ENCODE results near the gene KRTAP1-5.
"Not testable (repeated sequence)": the region's sequence is repeated elsewhere in the genome, so short reads cannot be mapped to it uniquely, and the experiment has no call there.

The KRTAP1-5 gene

GRCh38 chr17:41048441-41048840, 21.4 kb upstream of the KRTAP1-5 start:
- no peak for DNase-seq (ENCODE audit: low spot score)

GRCh38 chr17:41046735-41047465, 19.9 kb upstream of the KRTAP1-5 start, which contains the start of gene KRTAP2-1:
Gene KRTAP2-1, minus strand, starts transcription at chr17:41047316. Its CDS starts 49 bp downstream, at chr17:41047267.
- DNase-seq (ENCODE audit: low spot score): not testable (repeated sequence)

GRCh38 chr17:41042953-41043352, 15.9 kb upstream of the KRTAP1-5 start:
- no peak for DNase-seq (ENCODE audit: low spot score)

- not testable (repeated sequence) for DNase-seq (ENCODE audit: low spot score)
Observed at GRCh38 chr17:41040783-41041571, 14.0 kb upstream of the KRTAP1-5 start, which contains the start of gene KRTAP1-1. Gene KRTAP1-1, minus strand, starts transcription at chr17:41041450. Its CDS starts 53 bp downstream, at chr17:41041397.

- no peak for DNase-seq (ENCODE audit: low spot score)
Observed at GRCh38 chr17:41037853-41038350, 10.9 kb upstream of the KRTAP1-5 start.

GRCh38 chr17:41034346-41034935, 7.4 kb upstream of the KRTAP1-5 start, which contains the start of gene KRTAP1-3:
Gene KRTAP1-3, minus strand, starts transcription at chr17:41034874. Its CDS starts 53 bp downstream, at chr17:41034821.
- not testable (repeated sequence) for DNase-seq (ENCODE audit: low spot score)

- no peak for DNase-seq (ENCODE audit: low spot score)
Observed at GRCh38 chr17:41029633-41030245, 2.7 kb upstream of the KRTAP1-5 start, which contains the start of gene KRTAP1-4. Gene KRTAP1-4, minus strand, starts transcription at chr17:41030195. Its CDS starts 117 bp downstream, at chr17:41030078.

GRCh38 chr17:41024697-41025096, 2.3 kb downstream of the KRTAP1-5 start:
- DNase-seq (ENCODE audit: low spot score): no peak

- no peak for DNase-seq (ENCODE audit: low spot score)
Observed at GRCh38 chr17:41020336-41020735, 6.7 kb downstream of the KRTAP1-5 start.

- DNase-seq (ENCODE audit: low spot score): no peak
Observed at GRCh38 chr17:41019415-41019814, 7.6 kb downstream of the KRTAP1-5 start.

GRCh38 chr17:41018541-41018940, 8.5 kb downstream of the KRTAP1-5 start:
- DNase-seq (ENCODE audit: low spot score): no peak

GRCh38 chr17:41016578-41017215, 10.3 kb downstream of the KRTAP1-5 start:
- no peak for DNase-seq (ENCODE audit: low spot score)

- DNase-seq (ENCODE audit: low spot score): no peak
Observed at GRCh38 chr17:41015454-41015853, 11.6 kb downstream of the KRTAP1-5 start.

- peak; percentile 69 for DNase-seq (ENCODE audit: low spot score)
Observed at GRCh38 chr17:41013606-41014005, 13.4 kb downstream of the KRTAP1-5 start.

GRCh38 chr17:41013181-41013580, 13.8 kb downstream of the KRTAP1-5 start:
- DNase-seq (ENCODE audit: low spot score): no peak

GRCh38 chr17:41012326-41013120, 14.5 kb downstream of the KRTAP1-5 start:
- peak; percentile 53 for DNase-seq (ENCODE audit: low spot score)

GRCh38 chr17:41010441-41010840, 16.6 kb downstream of the KRTAP1-5 start:
- no peak for DNase-seq (ENCODE audit: low spot score)

GRCh38 chr17:41009936-41010335, 17.1 kb downstream of the KRTAP1-5 start:
- no peak for DNase-seq (ENCODE audit: low spot score)

GRCh38 chr17:41009301-41009760, 17.7 kb downstream of the KRTAP1-5 start:
- DNase-seq (ENCODE audit: low spot score): no peak

GRCh38 chr17:41008811-41009210, 18.2 kb downstream of the KRTAP1-5 start, which contains the start of gene KRTAP3-1:
Gene KRTAP3-1, minus strand, starts transcription at chr17:41009128. Its CDS starts 54 bp downstream, at chr17:41009074.
- peak; percentile 23 for DNase-seq (ENCODE audit: low spot score)
